Hepatocyte (in vitro differentiated cells): ENCODE data around the gene FER1L5.

Source experiments
- CTCF ChIP-seq: fragments of 200-600 bp; sonication (generic); IDR thresholded peaks from 2 replicates; pipeline ENCODE4 v1.5.1; 2016; ENCODE audit warnings: antibody characterized with exemption, mild to moderate bottlenecking; ENCODE audit not compliant: poor library complexity
- EZH2 ChIP-seq: fragments of 200-600 bp; sonication (generic); IDR thresholded peaks from 2 replicates; pipeline ENCODE4 v1.6.1; 2016; ENCODE audit warnings: antibody characterized with exemption, mild to moderate bottlenecking, borderline replicate concordance

GRCh38 chr2:96734880-96735583, 92.5 kb downstream of the FER1L5 start:
- no peak for TF ChIP-seq CTCF
- no peak for TF ChIP-seq EZH2
